ENCODE measurements around the gene PLIN4.

Gene PLIN4

DNA sequence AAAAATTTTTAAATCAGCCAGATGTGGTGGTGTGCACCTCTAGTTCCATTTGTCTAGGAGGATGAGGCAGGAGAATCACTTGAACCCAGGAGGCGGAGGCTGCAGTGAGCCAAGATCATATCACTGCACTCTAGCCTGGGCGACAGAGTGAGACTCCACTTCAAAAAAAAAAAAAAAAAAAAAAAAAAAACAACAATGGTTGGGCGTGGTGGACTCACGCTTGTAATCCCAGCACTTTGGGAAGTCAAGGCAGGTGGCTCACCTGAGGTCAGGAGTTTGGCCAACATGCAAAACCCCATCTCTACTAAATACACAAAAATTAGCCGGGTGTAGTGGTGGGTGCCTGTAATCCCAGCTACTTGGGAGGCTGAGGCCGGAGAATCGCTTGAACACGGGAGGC lies 9.1 kb upstream of the PLIN4 start:
- in situ Hi-C loops (cut with HindIII; ENCODE audit: low sequenced_read_pairs) = loop anchor here (10.0 kb wide), 1 partner anchor 117 kb away; no protein-coding TSS in a partner anchor

DNA sequence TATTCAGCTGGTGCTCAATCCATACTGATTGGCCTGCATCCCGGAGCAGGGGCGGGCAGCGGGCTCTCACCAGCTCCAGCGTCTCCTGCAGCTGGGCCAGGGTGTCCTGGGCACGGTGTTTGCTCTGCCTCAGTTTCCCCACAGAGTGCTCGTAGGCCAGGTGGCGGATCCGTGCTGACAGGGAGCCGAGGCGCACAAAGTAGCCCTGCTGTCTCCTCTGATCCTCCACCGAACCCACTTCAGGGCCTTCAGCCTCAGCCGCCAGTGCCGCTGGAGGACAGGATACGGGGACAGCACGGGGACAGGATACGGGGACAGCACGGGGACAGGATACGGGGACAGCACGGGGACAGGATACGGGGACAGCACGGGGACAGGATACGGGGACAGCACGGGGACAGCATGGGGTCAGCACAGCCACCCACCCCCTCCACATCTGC lies 7.3 kb upstream of the PLIN4 start:
- in situ Hi-C loops (cut with HindIII; ENCODE audit: low sequenced_read_pairs) = loop anchor here (10.0 kb wide), 1 partner anchor 119 kb away; no protein-coding TSS in a partner anchor

DNA sequence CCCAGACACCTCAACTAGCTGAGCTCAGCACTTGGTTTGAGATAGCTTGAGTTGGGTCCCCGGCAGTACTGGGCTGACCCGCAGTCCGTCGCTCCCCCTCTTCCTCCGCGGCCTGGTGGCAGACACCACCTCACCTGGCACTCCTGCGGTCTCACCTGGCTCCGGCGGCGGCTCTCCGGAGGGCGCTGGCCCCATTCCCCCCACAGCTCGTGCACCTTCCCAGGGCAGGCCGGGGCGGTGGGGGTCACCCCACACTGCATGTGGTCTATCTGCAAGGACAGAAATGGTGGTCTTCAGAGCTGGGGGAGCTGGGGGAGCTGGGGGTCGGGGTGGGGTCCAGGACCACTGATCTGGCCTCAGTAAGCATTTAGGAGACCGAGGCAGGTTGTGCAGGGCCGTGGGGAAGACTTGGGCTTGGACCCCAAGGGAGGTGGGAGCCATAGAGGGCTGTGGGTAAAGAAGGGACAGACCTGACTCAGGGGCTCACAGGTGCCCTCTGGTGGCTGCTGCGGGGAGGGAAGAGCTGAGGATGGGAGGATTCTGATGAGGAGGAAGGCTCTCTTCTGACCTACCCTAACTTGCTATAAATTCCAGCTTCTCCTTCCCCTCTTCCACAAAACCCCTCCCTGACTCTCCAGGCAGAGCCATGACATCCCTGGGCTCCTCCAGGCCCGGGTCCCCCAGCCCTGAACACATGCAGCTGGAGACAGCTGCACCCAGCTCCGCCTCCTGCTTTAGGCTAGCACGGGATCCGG lies 6.7 kb upstream of the PLIN4 start:
- in situ Hi-C loops (cut with HindIII; ENCODE audit: low sequenced_read_pairs) = loop anchor here (10.0 kb wide), 1 partner anchor 120 kb away; no protein-coding TSS in a partner anchor

DNA sequence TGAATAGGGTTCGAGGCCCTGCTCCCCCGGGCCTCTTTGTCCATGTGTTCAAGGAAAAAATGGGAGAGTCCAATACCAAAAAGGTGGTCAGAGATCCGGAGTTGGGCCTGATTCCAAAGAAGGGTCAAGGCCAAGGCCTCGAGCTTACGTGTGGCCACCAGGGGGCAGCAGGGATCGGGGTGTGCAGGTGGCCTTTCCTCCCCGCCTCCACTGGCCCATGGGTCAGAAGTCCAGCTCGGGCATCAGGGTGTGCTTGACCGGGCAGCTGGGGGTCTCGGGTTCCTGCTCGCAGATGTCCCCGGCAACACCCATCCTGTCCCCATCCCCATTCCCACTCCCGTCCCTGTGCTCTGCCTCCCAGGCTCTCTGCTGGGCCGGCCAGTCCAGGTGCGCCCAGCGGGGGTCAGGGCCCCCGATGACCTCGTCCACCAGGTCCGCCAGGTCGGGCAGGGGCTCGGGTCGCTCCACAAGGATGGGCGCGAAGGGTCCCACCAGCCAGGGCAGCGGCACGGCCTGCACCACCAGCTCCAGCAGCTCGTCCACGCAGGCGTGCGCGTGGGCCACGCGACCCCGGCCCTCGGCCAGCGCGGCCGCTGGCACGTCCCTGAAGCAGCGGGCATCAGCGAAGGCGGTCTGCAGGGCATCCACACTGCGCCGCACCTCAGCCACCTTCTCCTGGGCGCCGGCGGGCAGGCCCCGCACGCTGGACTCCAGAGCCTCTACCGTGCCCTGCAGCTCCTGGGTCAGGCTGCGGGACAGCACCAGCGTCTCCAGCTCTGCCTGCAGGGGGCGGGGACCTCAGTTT lies 5.2 kb upstream of the PLIN4 start:
- in situ Hi-C loops (cut with HindIII; ENCODE audit: low sequenced_read_pairs) = loop anchor here (10.0 kb wide), 1 partner anchor 121 kb away; no protein-coding TSS in a partner anchor

DNA sequence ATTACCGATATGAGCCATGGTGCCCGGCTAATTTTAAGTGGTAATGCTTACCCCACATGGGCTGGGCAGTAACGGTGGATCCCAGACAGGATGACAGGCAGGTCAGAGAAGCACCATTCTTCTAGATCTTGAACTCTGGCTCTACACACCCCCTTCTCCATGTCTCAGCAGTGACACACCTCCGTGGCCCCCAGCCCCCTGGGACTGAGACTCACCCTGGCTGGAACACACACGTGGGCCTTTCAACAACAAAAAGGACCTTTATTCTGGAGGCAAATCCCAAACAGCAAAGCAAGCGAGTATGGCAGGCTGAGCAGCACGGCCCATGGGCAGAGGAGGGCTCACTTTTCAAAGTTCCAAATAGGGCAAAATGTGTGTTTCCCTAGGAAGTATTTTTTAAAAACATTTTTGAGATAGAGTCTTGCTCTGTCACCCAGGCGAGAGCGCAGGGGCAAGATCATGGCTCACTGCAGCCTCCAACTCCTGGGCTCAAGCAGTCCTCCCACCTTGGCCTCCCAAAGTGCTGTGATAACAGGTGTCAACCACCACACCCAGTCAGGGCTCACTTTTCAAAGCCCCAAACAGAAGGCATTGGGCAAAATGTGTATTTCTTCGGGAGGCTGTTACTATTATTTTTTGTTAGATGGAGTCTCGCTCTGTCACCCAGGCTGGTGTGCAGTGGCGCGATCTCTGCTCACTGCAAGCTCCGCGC lies 4.2 kb upstream of the PLIN4 start:
- in situ Hi-C loops (cut with HindIII; ENCODE audit: low sequenced_read_pairs) = loop anchor here (10.0 kb wide), 1 partner anchor 122 kb away; no protein-coding TSS in a partner anchor

DNA sequence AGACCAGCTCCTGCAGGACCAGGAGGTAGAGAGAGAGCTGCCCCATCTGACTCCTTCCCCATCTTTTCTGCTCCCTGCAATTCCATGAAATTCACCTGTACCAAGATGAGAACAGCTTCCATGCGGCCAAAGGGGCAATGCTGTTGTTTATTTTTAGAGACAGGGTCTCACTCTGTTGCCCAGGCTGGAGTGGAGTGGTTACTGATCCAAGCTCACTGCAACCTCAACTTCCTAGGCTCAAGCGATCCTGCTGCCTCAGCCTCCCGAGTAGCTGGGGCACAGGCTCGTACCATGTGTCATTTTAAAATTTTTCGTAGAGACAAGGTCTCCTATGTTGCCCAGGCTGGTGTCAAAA lies 3.6 kb upstream of the PLIN4 start:
- in situ Hi-C loops (cut with HindIII; ENCODE audit: low sequenced_read_pairs) = loop anchor here (10.0 kb wide), 1 partner anchor 123 kb away; no protein-coding TSS in a partner anchor

DNA sequence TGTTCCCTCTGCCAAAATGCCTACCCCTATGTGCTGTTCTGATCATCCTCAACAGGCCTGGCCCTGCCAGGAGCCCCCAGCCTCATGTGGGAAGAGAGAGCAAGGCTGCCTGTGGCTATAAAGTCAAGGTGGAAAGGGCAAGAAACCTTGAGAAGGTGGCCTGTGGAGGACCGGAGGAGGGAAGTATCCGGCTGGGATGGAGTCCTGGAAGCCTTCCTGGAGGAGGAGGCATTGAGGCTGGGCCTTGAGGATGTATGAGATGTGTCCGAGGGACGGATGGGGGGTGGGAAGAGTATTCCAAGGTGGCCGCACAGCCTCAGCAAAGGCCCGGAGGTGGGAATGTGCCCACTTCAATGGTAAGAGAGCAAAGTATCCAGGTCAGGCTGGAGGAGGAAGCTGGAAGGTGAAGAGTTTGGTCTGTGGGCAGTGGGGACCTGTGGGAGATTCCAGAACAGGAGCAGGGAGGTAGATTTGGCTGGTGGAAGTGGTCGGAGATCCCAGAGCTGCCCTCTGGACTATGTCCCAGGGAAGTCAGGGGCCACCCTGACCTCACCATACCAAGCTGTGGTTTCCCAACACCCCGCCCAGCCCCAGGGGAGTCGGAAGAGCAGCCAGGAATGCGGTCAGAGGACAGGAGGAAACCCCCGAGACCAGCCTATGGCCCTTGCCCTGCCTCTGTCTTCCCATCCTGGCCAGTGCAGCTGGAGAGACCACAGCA lies 3.0 kb upstream of the PLIN4 start:
- in situ Hi-C loops (cut with HindIII; ENCODE audit: low sequenced_read_pairs) = loop anchor here (10.0 kb wide), 1 partner anchor 123 kb away; no protein-coding TSS in a partner anchor

DNA sequence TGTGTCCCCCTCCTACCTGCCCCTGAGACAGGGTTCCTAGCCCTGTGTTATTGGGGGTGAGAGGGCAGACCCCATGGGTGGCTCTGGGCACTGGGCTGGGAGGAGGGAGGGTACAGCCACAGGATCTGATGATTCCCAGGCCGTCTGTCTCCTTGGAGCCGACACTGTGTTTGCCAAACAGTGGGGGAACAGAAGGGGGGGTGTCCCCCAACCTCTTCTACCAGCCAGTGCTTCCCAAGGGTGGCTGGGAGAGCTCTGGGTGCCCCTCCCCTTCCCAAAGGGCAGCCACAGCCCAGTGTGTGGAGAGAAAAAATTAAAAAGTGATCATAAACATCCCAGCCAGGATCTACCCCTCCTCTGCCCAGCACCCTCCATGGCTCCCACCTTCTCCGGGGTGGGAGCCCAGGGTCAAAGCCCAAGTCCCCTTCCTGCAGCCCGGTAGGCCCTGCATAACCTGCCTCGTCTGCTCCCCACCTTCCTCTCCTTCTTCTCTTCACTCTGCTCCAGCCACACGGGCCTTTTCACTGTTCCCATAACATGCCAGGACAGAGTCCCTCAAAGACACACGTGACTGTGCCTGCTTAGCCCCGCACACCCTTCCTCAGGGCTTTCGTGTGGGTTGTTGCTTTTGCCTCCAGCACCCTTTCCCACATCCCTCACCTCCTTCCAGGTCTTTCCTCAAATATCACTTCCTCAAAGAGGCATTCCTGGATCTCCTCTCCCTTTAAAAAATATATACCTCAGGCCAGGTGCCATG lies 1.4 kb upstream of the PLIN4 start:
- in situ Hi-C loops (cut with HindIII; ENCODE audit: low sequenced_read_pairs) = loop anchor here (10.0 kb wide), 1 partner anchor 125 kb away; no protein-coding TSS in a partner anchor

DNA sequence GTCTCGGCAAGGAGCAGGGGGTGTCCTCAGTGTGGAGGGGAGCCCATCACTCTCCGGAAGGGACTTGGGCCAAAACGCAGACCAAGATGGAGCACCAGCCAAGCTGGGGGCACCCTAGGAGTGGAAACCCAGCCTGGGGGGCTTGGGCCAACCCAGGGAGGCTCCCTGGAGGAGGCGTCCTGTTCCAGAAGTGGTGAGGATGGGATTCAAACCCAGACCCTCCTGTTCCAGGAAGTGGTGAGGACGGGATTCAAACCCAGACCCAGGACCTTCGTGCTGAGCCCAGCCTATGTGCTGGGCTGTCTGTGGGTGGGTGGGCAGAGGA lies 848 bp upstream of the PLIN4 start:
- in situ Hi-C loops (cut with HindIII; ENCODE audit: low sequenced_read_pairs) = no loop called here

DNA sequence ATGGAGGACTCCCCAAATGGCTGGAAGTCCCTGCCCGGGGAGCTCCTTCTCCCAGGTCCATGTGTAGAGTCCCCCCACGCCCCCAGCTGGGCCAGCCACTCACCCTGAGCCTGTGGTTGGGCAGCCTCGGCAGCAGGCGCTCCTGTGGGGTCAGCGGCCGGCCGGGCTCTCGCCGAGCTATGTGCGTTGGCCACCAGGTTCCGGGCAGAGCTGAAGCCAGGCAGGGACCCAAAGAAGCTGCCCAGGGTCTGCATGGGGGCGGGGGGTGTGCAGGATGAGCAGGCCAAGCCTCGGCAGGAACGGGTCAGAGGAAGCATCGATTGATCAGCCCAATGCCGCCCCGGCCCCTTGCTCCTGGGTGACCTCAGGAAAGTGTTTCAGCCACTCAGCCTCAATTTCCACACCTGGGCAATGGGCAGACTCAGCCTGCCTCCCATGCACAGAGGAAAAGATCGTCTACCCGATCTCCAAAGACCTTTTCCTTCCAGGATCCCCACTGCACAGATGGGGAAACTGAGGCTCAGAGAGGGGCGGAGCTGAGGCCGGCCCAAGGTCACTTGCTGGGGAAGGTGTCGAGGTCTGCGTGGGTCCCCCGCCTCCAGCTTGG lies 732 bp downstream of the PLIN4 start:
- in situ Hi-C loops (cut with HindIII; ENCODE audit: low sequenced_read_pairs) = no loop called here

DNA sequence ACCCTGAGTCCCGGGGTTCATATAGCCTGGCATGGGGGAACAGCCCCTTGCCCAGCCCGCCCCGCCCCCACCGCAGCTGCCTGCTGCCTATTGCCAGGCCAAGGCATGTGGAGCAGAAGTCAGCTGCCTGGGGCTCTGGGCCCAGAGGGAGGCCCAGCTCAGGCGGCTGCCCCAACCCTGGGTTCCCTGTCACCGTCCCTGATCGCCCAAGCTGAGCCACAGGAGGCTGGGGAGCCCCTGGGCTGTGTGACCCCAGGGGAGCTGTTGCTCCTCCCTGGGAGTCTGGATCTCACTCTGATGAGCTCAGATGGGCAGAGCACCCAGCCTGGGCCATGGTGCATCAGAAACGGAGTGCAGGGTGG lies 1.4 kb downstream of the PLIN4 start:
- in situ Hi-C loops (cut with HindIII; ENCODE audit: low sequenced_read_pairs) = no loop called here

DNA sequence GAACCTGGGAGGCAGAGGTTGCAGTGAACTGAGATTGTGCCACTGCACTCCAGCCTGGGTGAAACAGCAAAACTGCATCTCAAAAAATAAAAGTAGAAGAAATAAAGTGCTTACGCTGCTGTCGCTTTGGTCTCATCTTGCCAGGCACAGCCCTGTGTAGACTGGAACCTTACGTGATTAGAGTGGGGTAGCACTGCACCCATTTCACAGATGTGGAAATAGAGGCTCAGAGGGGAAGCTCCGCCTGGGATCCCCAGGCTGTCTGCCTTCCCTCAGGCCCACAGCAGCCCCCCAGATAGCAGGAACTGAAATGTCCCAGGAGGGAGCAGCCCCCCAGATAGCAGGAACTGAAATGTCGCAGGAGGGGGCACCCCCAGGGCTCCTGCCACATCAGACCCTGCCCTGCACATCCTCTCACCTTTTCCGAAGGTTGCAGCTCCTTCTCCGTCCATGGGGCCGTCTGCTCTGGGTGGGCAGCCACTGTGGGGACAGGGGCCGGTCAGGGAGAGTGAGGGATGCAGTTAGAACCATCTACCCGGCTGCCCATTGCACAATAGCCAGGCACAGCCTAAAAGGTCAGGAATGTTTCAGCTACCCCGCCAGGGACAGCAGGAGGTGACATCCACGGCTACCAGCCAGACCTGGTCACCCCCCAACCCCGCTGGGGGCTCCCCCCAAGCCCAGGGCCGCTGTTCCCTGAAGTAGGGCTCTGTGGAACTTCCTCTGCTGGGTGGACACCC lies 1.9 kb downstream of the PLIN4 start:
- in situ Hi-C loops (cut with HindIII; ENCODE audit: low sequenced_read_pairs) = no loop called here

DNA sequence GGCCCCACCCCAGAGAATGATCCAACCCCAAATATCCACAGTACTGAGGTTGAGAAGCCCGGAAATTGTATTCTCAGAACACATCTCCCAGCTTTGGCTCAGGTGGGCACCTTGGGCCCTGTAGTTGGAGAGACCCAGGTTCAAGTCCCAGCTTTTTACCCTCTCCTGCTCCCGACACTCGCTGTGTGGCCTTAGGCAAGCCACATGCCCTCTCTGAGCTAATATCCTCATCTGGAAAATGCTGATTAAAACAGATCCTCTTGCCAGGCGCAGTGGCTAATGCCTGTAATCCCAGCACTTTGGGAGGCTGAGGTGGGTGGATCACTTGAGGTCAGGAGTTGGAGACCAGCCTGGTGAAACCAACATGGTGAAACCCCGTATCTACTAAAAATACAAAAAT lies 2.6 kb downstream of the PLIN4 start:
- in situ Hi-C loops (cut with HindIII; ENCODE audit: low sequenced_read_pairs) = no loop called here

DNA sequence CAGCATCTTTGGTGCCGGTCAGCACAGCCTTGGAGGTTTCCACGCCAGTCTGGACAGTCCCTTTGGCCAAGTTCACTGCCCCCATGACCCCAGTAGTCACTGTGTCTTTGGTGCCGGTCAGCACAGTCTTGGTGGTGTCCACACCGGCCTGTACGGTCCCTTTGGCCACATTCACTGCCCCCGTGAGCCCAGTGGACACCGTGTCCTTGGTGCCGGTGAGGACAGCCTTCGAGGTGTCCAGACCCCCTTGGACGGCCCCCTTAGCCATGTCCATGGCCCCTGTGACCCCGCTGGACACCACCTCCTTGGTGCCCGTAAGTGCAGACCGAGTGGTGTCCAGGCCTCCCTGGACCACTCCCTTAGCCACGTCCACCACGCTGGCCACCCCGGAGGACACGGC lies 5.0 kb downstream of the PLIN4 start:
- in situ Hi-C loops (cut with HindIII; ENCODE audit: low sequenced_read_pairs) = no loop called here

DNA sequence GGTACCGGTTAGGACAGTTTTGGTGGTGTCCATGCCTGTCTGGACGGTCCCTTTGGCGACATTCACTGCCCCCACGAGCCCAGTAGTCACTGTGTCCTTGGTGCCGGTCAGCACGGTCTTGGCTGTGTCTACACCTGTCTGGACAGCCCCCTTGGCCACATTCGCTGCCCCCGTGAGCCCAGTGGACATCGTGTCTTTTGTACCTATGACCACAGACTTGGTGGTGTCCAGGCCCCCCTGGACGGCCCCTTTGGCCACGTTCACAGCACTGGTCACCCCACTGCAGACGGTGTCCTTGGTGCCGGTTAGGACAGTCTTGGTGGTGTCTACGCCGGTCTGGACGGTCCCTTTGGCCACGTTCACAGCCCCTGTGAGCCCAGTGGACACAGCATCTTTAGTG lies 6.2 kb downstream of the PLIN4 start:
- in situ Hi-C loops (cut with HindIII; ENCODE audit: low sequenced_read_pairs) = no loop called here

DNA sequence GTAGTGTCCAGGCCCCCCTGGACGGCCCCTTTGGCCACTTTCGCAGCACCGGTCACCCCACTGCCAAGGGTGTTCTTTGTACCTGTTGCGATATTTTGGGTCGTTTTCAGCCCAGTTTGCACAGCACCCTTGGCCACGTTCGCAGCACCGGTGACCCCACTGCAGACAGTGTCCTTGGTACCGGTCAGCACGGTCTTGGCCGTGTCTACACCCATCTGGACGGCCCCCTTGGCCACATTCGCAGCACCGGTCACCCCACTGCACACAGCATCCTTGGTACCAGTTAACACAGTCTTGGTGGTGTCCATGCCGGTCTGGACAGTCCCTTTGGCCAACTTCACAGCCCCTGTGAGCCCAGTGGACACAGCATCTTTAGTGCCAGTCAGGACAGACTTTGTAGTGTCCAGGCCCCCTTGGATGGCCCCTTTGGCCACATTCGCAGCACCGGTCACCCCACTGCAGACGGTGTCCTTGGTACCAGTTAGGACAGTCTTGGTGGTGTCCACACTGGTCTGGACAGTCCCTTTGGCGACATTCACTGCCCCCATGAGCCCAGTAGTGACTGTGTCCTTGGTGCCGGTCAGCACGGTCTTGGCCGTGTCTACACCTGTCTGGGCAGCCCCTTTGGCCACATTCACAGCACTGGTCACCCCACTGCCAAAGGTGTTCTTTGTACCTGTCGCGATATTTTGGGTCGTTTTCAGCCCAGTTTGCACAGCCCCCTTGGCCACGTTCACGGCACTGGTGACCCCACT lies 6.8 kb downstream of the PLIN4 start:
- in situ Hi-C loops (cut with HindIII; ENCODE audit: low sequenced_read_pairs) = no loop called here

DNA sequence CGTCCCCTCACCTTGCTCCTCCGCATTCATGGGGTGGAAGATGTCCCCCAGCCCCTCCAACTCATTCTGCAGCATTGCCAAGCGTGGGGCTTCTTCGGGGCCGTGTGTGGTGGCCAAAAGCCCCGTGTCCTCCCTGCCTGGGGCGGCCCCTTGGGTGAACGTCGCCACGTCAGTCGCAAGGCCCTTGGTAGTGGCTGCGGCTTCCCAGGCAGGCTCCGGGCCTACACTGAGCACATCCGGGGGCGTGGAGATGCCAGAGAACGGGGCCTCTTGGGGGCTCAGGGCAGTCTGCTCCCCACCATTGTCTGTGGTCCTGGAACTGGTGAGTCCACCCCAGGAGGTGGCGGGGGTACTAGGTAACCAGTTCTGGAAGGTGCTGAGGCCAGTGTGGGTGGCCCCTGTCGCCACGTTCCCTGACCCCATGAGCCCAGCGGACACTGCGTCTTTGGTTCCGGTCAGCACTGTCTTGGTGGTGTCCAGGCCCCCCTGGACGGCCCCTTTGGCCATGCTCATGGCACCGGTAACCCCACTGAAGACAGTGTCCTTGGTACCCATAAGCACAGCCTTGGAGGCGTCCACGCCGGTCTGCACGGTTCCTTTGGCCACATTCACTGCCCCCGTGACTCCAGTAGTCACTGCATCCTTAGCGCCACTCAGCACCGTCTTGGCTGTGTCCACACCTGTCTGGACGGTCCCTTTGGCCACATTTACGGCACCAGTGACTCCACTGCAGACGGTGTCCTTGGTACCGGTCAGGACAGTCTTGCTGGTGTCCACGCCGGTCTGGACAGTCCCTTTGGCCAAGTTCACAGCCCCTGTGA lies 7.6 kb downstream of the PLIN4 start:
- in situ Hi-C loops (cut with HindIII; ENCODE audit: low sequenced_read_pairs) = no loop called here
